AG09319 (cell line): ENCODE results near the gene NHS.

ENCODE experiments used
- DNase-seq: peaks from one replicate; pipeline ENCODE4 v3.0.0-alpha.2; 2010; ENCODE audit warnings: low read depth; ENCODE audit errors: extremely low read depth
- TF ChIP-seq, protein P1 (sequence below): IDR thresholded peaks from 2 replicates; pipeline ENCODE4 v1.5.1; 2011; ENCODE audit warnings: low read depth, mild to moderate bottlenecking, inconsistent platforms, low read length, moderate library complexity

Gene NHS

DNA sequence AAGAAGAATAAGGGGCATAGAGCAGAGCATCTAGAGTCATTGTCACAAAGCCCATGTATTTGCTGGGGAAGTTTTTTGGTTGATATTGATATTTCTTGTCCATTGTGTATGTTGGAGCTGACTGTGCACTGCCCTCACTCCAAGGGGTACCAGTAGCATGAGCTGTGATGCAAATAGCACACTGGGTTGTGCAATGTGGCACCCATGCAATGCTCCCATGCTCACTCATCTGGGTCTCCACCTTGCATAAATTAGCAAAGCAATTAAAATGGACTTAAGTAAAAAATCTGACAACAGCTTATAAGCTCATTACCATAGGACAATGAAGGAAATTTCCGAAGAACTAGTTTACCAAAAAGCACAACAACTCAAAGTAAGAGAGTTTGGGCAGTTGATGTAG, 87.9 kb downstream of the NHS start:
- no peak for DNase-seq
- TF ChIP-seq, protein P1, sequence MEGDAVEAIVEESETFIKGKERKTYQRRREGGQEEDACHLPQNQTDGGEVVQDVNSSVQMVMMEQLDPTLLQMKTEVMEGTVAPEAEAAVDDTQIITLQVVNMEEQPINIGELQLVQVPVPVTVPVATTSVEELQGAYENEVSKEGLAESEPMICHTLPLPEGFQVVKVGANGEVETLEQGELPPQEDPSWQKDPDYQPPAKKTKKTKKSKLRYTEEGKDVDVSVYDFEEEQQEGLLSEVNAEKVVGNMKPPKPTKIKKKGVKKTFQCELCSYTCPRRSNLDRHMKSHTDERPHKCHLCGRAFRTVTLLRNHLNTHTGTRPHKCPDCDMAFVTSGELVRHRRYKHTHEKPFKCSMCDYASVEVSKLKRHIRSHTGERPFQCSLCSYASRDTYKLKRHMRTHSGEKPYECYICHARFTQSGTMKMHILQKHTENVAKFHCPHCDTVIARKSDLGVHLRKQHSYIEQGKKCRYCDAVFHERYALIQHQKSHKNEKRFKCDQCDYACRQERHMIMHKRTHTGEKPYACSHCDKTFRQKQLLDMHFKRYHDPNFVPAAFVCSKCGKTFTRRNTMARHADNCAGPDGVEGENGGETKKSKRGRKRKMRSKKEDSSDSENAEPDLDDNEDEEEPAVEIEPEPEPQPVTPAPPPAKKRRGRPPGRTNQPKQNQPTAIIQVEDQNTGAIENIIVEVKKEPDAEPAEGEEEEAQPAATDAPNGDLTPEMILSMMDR, result no peak

DNA sequence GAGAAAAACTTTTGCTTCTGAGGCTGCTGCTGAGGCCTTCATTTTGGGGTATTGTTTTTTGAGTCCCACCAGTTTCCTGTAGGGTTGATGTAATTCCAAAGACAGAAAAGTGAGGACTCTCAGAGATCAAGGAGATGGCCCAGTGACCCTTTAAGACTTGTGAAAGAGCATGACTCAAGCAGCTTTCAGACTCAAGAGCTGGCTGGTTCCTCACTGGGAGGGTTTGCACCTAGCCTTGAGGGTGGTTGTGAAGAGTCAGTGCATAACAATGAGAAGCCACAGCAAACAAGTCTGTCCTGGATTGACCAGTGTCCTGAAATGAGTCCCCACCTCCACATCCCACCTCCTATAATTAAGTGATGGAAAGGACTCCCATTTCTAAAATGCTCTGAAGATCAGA, 89.2 kb downstream of the NHS start:
- DNase-seq, result no peak
- TF ChIP-seq, protein P1, result no peak

DNA sequence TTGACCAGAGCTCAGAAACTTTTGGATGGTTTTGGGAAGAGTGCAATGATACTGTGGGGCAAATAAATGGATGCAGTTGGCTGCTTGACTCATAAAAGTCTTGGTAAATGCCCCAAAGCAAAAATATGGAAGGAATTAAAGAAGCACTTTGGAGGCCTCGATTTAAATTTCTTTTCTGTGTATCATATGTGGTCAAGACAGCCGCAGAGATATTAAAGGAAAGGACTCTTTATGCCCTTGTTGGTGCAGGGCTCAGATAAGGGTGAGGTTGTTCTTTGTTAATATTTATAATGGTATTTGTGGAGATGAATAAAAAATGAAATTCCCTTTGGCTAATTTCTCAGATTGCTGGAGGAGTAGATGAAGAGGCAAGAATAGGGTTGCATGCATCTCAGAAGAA, 90.2 kb downstream of the NHS start:
- no peak for DNase-seq

DNA sequence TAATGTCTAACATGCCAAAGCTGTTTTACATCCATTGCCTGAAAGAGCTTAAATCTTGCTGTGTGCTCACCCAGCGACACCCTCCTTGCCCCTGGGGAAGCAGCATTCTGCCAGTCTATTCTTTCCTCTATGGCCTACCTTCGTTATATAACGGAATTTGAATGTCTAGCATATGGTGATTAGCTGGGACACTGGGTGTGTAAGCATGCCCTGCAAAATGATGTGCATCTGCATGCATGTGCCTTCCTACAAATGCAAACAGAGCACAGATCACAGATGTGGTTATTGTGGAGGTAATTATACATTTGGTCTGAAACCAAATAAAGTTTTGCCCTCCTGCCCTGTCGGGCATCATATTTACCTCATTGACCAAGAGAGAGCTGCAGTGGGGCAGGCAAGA, 90.8 kb downstream of the NHS start:
- no peak for DNase-seq
- TF ChIP-seq, protein P1, result no peak

More for the DNA sequence above, 90.2 kb downstream of the NHS start:
- TF ChIP-seq, protein P1, result no peak

DNA sequence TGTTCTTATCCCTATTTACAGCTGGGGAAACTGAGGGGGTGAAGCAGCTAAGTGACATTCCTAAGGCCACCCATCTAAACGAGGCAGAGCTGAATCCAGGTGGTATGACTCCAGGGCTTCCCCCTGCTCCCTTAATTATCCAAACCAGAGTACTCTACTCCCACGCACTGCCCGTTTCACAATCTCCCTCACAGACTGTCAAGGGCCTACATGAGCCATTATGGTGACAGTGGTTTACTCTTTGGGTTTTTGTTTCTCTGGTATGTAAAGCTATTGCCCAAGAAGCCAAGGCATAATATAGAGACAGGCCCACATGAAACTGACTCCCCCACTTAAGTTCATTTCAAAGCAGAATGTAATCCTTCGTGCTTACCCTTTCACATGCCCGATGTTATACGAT, 95.1 kb downstream of the NHS start:
- TF ChIP-seq, protein P1, result no peak
- DNase-seq, result no peak

DNA sequence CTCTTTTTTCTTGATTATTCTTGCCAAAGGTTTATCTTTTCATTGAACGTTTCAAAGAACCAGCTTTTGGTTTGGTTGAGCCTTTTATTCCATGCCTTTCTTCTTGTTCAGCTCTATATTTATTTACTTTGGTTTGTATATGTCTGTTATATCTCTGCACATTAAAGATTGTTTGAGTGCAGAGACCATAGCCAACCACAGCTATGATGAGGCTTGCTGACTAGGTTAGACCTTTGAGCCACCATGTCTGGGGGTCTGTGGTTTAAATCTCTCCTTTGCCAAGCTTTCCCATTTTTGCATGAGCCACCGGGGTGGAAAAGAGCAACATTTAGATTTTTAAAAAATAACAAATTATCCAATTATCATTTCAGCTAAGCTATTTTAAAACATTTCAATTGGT, 96.1 kb downstream of the NHS start:
- DNase-seq, result no peak
- TF ChIP-seq, protein P1, result no peak

DNA sequence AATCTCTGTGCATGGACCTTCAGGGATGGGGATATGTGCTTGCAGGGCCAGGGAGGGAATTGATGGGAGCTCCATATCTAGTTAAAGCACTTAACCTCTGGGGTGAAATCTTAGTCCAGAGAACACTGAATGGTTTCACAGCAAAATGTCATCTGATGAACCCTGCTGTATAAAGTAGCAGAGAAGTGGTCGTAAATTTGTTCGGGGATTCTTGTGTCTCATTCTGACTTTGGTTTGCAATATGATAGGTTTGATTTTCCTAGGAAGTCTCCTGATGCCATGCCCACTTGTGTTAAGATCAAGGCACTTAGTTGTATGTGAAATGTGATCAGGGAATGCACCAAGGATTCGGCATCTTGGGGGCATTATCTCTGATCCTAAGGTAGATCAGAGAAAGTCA, 96.9 kb downstream of the NHS start:
- no peak for DNase-seq
- TF ChIP-seq, protein P1, result no peak
